HepG2 (cell line): Measurements from ENCODE around the gene LENEP. TPM values are rescaled to one million over a fixed set of nuclear protein-coding genes. Genes with fewer than 3 reads are reported as not detected.

Experiments used
- CHD4 ChIP-seq: fragments of 200-600 bp; sonication (generic); IDR thresholded peaks from 2 replicates; pipeline ENCODE4 v1.7.0; 2017; ENCODE audit warnings: mild to moderate bottlenecking, low read length, borderline replicate concordance
- GLI4 ChIP-seq: sonication (generic); formaldehyde crosslinking; IDR thresholded peaks from 2 replicates; pipeline ENCODE4 v1.5.1; 2020; ENCODE audit warnings: missing genetic modification reagents, mild to moderate bottlenecking, moderate library complexity, borderline replicate concordance
- IRF2 ChIP-seq: IDR thresholded peaks from 2 replicates; pipeline ENCODE4 v1.6.1; 2018; ENCODE audit warnings: missing genetic modification reagents, missing compliant biosample characterization
- IRX3 ChIP-seq: sonication (generic); formaldehyde crosslinking; IDR thresholded peaks from 2 replicates; pipeline ENCODE4 v1.8.1; 2023; ENCODE audit warnings: mild to moderate bottlenecking, low read depth, missing genetic modification reagents, borderline replicate concordance
- JUNB ChIP-seq: sonication (generic); formaldehyde crosslinking; IDR thresholded peaks from 2 replicates; pipeline ENCODE4 v1.8.0; 2022; ENCODE audit warnings: missing genetic modification reagents, mild to moderate bottlenecking, borderline replicate concordance
- KMT2A ChIP-seq: sonication (generic); formaldehyde crosslinking; IDR thresholded peaks from 2 replicates; pipeline ENCODE4 v1.4.0; 2020; ENCODE audit warnings: missing genetic modification reagents
- MTA1 ChIP-seq: sonication (generic); formaldehyde crosslinking; IDR thresholded peaks from 2 replicates; pipeline ENCODE4 v1.4.0; 2020; ENCODE audit warnings: missing genetic modification reagents, mild to moderate bottlenecking, borderline replicate concordance
- NFYB ChIP-seq: sonication (generic); formaldehyde crosslinking; IDR thresholded peaks from 2 replicates; pipeline ENCODE4 v1.4.0; 2020; ENCODE audit warnings: missing genetic modification reagents
- PCBP1 ChIP-seq: fragments of 200-400 bp; formaldehyde crosslinking; IDR thresholded peaks from 2 replicates; pipeline ENCODE4 v1.6.1; 2017; ENCODE audit warnings: mild to moderate bottlenecking, low read depth, low read length, borderline replicate concordance
- RAD21 ChIP-seq: fragments of 450-650 bp; formaldehyde crosslinking; IDR thresholded peaks from 2 replicates; pipeline ENCODE4 v1.5.0; 2020; ENCODE audit warnings: mild to moderate bottlenecking
- SALL1 ChIP-seq: sonication (generic); formaldehyde crosslinking; IDR thresholded peaks from 2 replicates; pipeline ENCODE4 v1.8.0; 2022; ENCODE audit warnings: mild to moderate bottlenecking, missing genetic modification reagents
- SIN3A ChIP-seq: IDR thresholded peaks from 2 replicates; pipeline ENCODE4 v1.6.1; 2011; ENCODE audit warnings: low read depth, mild to moderate bottlenecking, control low read depth, low read length, borderline replicate concordance
- TGIF2 ChIP-seq: IDR thresholded peaks from 2 replicates; pipeline ENCODE4 v1.6.1; 2016; ENCODE audit warnings: control low read depth, missing compliant biosample characterization
- ZFP41 ChIP-seq: sonication (generic); formaldehyde crosslinking; IDR thresholded peaks from 2 replicates; pipeline ENCODE4 v1.4.0; 2020; ENCODE audit warnings: mild to moderate bottlenecking, missing genetic modification reagents, borderline replicate concordance
- ZFP62 ChIP-seq: sonication (generic); formaldehyde crosslinking; IDR thresholded peaks from 2 replicates; pipeline ENCODE4 v1.4.0; 2020; ENCODE audit warnings: missing genetic modification reagents
- ZMYM4 ChIP-seq: sonication (generic); formaldehyde crosslinking; IDR thresholded peaks from 2 replicates; pipeline ENCODE4 v1.8.1; 2023; ENCODE audit warnings: mild to moderate bottlenecking, missing genetic modification reagents
- ZNF17 ChIP-seq: sonication (generic); formaldehyde crosslinking; IDR thresholded peaks from 2 replicates; pipeline ENCODE4 v1.5.0; 2020; ENCODE audit warnings: mild to moderate bottlenecking, missing genetic modification reagents
- ZNF484 ChIP-seq: sonication (generic); formaldehyde crosslinking; IDR thresholded peaks from 2 replicates; pipeline ENCODE4 v1.5.1; 2020; ENCODE audit warnings: mild to moderate bottlenecking, low read depth, missing genetic modification reagents, borderline replicate concordance
- ZNF724P ChIP-seq: sonication (generic); formaldehyde crosslinking; IDR thresholded peaks from 2 replicates; pipeline ENCODE4 v1.8.0; 2022; ENCODE audit warnings: missing genetic modification reagents, borderline replicate concordance
- ZNF773 ChIP-seq: sonication (generic); formaldehyde crosslinking; IDR thresholded peaks from 2 replicates; pipeline ENCODE4 v1.4.0; 2020; ENCODE audit warnings: missing genetic modification reagents, borderline replicate concordance
- polyA plus RNA-seq, 8 experiments: library from polyadenylated mRNA; depleted of rRNA in 3 of 8; stranded (reverse) in 7 of 8; unstranded in 1 of 8; fragments of >200 nt; fragmentation: Illumina TruSeq in 4 of 8; extraction: Trizol in 4 of 8; gene quantifications; 2 replicates each; pipeline versions ENCODE4 v1.2.1 to v1.2.3, GENCODE V29; 2011 to 2016; ENCODE audit warnings: low read depth in 4 of 8, missing spikeins in 1 of 8, mixed read lengths in 1 of 8; ENCODE audit not compliant: insufficient read depth in 1 of 8
- total RNA-seq, 5 experiments: library from RNA; depleted of rRNA; stranded (reverse); fragments of >200 nt; fragmentation: Illumina TruSeq; extraction: Trizol; gene quantifications; 2 replicates each; pipeline ENCODE4 v1.2.3, GENCODE V29; 2016; ENCODE audit warnings: low read depth in 1 of 5
- TF ChIP-seq, protein P1 (sequence below): IDR thresholded peaks from 2 replicates; pipeline ENCODE4 v1.6.1; 2016; ENCODE audit warnings: mild to moderate bottlenecking, missing biosample characterization, missing genetic modification reagents
- TF ChIP-seq, protein P2 (sequence below): sonication (generic); formaldehyde crosslinking; IDR thresholded peaks from 2 replicates; pipeline ENCODE4 v1.4.0; 2020; ENCODE audit warnings: mild to moderate bottlenecking, missing genetic modification reagents
- TF ChIP-seq, protein P3 (sequence below): sonication (generic); formaldehyde crosslinking; IDR thresholded peaks from 2 replicates; pipeline ENCODE4 v1.4.0; 2020; ENCODE audit warnings: low read depth, mild to moderate bottlenecking, missing genetic modification reagents
- TF ChIP-seq, protein P4 (sequence below), 2 experiments: sonication (generic) in 1 of 2; formaldehyde crosslinking in 1 of 2; IDR thresholded peaks; 2 replicates each; pipeline versions ENCODE4 v1.4.0 to v1.6.1; 2016 to 2020; ENCODE audit warnings: borderline replicate concordance in 1 of 2, low read depth in 1 of 2, mild to moderate bottlenecking in 1 of 2, missing genetic modification reagents in 1 of 2

Gene LENEP
- total and polyA plus RNA-seq, 2 of the 13 experiments (the other 11 are each of a cell fraction or from before 2014, with no cell fraction given), result 0.29 TPM; not detected in 1

- no peak for TF ChIP-seq ZNF17 (CRISPR knock-in tag)
- TF ChIP-seq JUNB (CRISPR knock-in tag), result peak; percentile 61; the same call in 1 of the 2 replicates
- TF ChIP-seq ZNF724P, result 0 out of 2 replicates have a peak, but pooled peaks have one; percentile 80
- TF ChIP-seq CHD4, result no peak; the same call in 1 of the 2 replicates
- no peak for TF ChIP-seq GLI4
- no peak; the same call in 1 of the 2 replicates for TF ChIP-seq SALL1 (CRISPR knock-in tag)
- TF ChIP-seq, protein P1, sequence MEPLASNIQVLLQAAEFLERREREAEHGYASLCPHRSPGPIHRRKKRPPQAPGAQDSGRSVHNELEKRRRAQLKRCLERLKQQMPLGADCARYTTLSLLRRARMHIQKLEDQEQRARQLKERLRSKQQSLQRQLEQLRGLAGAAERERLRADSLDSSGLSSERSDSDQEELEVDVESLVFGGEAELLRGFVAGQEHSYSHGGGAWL (CRISPR knock-in tag), result peak; percentile 72; the same call in 1 of the 2 replicates
- TF ChIP-seq, protein P2, sequence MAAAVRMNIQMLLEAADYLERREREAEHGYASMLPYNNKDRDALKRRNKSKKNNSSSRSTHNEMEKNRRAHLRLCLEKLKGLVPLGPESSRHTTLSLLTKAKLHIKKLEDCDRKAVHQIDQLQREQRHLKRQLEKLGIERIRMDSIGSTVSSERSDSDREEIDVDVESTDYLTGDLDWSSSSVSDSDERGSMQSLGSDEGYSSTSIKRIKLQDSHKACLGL (CRISPR knock-in tag), result peak; percentile 99; the same call in 1 of the 2 replicates
- no peak for TF ChIP-seq ZNF484 (CRISPR knock-in tag)
- TF ChIP-seq TGIF2 (CRISPR knock-in tag), result no peak; the same call in 1 of the 2 replicates
- TF ChIP-seq ZFP62 (CRISPR knock-in tag), result no peak
- no peak for TF ChIP-seq RAD21 (CRISPR knock-in tag)
- peak; percentile 52; the same call in 1 of the 2 replicates for TF ChIP-seq MTA1
- TF ChIP-seq IRX3, result peak; percentile 75; the same call in 1 of the 2 replicates
- TF ChIP-seq ZFP41, result no peak
- no peak for TF ChIP-seq KMT2A (CRISPR knock-in tag)
- TF ChIP-seq NFYB, result peak; percentile 99
- TF ChIP-seq IRF2 (CRISPR knock-in tag), result 0 out of 2 replicates have a peak, but pooled peaks have one; percentile 40
- TF ChIP-seq, protein P3, sequence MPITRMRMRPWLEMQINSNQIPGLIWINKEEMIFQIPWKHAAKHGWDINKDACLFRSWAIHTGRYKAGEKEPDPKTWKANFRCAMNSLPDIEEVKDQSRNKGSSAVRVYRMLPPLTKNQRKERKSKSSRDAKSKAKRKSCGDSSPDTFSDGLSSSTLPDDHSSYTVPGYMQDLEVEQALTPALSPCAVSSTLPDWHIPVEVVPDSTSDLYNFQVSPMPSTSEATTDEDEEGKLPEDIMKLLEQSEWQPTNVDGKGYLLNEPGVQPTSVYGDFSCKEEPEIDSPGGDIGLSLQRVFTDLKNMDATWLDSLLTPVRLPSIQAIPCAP (CRISPR knock-in tag), result no peak
- TF ChIP-seq ZNF773, result no peak
- TF ChIP-seq, protein P4, sequence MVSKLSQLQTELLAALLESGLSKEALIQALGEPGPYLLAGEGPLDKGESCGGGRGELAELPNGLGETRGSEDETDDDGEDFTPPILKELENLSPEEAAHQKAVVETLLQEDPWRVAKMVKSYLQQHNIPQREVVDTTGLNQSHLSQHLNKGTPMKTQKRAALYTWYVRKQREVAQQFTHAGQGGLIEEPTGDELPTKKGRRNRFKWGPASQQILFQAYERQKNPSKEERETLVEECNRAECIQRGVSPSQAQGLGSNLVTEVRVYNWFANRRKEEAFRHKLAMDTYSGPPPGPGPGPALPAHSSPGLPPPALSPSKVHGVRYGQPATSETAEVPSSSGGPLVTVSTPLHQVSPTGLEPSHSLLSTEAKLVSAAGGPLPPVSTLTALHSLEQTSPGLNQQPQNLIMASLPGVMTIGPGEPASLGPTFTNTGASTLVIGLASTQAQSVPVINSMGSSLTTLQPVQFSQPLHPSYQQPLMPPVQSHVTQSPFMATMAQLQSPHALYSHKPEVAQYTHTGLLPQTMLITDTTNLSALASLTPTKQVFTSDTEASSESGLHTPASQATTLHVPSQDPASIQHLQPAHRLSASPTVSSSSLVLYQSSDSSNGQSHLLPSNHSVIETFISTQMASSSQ (IDR thresholded peaks at IDR 0.05; ENCODE audit: low read depth), result no peak
- TF ChIP-seq, protein P4 (CRISPR knock-in tag; IDR thresholded peaks at IDR 0.05; ENCODE audit: borderline replicate concordance), result no peak; the same call in 1 of the 2 replicates
- no peak for TF ChIP-seq ZMYM4 (CRISPR knock-in tag)
- TF ChIP-seq PCBP1, result 0 out of 2 replicates have a peak, but pooled peaks have one; percentile 29
- TF ChIP-seq SIN3A, result peak; percentile 98
These were observed 19.1 kb upstream of the LENEP start, which contains the start of gene CKS1B (continued) for GRCh38 chr1:154974102-154974807.
